GM18517 (cell line): Measurements from ENCODE around the gene EPN1.

Source experiments
- ATAC-seq: cut with Tn5 transposase; IDR thresholded peaks from one replicate; pipeline ENCODE4 v1.9.1; 2021; ENCODE audit warnings: mild to moderate bottlenecking, moderate library complexity; ENCODE audit not compliant: unreplicated experiment

EPN1 gene

DNA sequence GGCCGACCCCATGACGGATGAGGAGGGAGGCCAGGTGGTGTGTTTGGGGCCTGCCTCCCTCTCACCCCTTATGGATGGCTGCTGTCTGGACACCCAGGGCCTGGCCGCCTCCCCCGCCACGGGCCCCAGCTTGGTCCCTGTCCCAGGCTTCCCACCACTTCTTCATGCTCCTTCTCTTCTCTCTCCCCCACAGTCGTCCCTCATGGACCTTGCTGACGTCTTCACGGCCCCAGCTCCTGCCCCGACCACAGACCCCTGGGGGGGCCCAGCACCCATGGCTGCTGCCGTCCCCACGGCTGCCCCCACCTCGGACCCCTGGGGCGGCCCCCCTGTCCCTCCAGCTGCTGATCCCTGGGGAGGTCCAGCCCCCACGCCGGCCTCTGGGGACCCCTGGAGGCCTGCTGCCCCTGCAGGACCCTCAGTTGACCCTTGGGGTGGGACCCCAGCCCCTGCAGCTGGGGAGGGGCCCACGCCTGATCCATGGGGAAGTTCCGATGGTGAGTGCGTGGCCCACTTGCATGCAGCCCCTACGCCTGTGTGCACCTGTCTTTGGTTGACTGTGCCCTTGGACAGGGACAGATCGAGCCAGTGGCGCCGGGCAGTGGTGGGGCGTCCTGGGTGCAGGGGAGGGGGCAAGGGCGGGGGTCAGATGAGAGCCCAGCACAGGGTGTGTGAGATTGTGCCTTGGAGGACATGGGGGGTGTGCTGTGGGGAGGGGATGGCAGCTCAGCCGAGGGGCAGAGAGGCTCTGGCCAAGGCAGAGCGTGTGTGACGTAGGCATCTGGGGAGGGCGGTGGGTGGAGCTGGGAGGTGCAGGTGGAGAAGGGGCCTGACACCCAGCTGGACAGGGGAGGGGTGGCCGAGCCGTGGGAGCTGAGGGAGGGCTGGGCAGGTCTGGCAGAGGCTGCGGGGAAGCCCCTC lies 16.8 kb downstream of the EPN1 start:
- ATAC-seq, result no peak

DNA sequence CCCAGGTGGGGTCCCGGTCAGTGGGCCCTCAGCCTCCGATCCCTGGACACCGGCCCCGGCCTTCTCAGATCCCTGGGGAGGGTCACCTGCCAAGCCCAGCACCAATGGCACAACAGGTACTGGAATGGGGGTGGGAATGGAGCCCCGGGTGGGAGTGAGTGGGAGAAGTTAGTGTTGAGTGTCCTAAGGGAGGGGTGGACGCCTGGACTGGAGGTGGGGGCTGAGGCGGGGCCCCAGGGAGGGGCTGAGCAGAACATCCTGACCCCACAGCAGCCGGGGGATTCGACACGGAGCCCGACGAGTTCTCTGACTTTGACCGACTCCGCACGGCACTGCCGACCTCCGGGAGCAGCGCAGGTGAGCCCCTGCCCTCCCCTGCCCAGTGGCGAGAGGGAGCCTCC lies 17.7 kb downstream of the EPN1 start:
- no peak for ATAC-seq

DNA sequence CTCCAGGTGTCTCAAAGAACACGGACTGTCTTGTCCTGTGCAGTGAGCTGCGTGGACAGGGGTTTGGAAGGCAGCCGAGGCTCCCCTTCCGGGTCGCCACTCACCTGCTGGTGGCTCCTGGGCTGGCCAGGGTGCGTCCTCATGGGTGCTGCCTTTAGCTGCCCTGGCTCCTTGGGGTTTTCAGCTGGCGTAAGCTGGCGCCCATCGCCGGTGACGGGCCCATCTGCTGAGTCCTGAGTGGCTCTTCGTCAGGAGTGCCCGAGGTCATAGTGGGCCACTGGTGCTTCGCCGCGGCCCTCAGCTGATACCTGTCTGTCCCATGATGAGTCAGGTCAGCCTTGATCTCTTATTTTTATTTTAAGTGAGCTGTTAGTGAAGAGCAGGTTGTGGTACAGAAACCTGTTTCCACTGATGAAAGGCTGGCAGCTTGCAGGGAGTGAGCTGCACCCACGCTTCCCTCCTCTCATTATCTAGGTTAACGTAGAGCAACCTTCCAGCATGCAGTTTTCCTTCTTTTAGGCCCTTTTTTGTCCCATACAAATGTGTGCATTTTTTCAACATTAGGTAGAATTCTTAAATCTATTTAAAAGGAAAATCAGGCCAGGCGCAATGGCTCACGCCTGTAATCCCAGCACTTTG lies 18.4 kb downstream of the EPN1 start:
- no peak for ATAC-seq

DNA sequence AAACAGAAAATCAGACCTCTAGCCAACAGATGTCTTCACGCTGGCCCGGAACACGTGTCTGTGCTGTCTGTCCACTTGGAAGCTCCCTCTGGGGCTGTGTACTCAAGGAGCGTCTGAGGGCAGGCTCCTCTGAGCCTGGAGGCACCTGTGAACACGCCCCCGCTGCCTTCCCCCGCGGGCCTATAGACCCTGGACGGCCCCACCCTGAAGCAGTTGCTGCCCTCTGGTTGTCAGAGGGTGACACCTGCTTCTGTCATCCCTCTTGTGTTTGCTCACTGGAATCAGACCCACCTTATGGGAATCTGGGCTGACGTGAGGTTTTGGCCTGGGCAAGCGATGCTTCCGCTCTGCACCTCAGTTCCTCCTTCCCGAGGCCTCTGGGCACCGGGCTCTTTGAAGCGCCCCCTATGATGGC lies 19.2 kb downstream of the EPN1 start:
- no peak for ATAC-seq

DNA sequence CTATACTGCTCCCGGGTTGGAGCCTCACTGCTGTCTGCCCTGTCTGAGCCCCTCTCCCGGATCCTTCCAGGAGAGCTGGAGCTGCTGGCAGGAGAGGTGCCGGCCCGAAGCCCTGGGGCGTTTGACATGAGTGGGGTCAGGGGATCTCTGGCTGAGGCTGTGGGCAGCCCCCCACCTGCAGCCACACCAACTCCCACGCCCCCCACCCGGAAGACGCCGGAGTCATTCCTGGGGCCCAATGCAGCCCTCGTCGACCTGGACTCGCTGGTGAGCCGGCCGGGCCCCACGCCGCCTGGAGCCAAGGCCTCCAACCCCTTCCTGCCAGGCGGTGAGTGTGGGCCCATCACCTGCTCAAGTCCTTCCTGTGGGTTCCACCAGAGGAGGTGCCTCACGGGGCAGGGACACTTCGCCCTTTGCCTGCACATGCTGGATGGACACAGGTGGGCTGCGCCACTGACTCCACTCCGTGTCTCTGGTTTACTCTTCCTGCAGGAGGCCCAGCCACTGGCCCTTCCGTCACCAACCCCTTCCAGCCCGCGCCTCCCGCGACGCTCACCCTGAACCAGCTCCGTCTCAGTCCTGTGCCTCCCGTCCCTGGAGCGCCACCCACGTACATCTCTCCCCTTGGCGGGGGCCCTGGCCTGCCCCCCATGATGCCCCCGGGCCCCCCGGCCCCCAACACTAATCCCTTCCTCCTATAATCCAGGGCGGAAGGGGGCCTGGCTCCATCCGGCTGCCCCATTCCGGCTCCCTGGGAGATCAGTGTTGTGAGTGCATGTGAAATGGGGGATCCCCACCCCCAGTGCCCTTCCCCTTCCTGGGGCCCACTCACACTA lies 19.8 kb downstream of the EPN1 start:
- no peak for ATAC-seq

DNA sequence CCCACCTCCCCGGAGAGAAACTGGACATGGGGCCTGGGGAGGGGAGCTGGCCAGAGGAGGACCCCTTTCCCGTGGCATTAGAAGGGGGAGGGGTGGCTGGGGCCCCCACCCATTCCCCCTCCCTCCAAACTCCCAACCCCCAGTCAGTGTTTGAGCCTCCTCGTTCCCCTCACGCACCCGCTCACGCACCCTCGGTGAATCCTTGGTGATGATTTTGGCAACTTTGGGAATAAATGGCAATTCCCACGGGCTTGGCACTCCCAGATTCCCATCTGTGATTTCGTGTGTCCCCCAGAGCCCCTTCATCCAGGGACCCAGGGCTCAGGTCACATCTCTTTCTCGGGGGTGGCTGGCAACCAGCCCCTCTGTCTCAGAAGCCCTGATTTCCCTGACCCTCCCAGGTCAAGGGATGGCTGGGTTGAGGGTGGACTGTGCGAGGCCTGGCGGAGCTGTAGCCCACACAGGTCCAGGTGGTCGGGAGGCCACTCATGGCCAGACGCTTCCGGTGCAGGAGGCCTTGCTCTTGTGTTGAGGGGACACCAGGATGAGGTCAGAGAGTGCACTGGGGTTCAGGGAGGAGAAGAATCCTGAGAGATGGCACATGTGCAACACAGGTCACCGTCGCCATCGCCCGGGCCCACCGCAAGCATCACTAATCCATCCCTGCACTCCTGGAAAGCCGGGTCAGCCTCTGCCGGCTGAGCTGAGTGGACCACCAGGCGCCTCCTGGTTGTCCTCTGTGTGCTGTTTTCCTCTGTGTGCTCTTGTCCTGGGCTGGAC lies 20.7 kb downstream of the EPN1 start:
- ATAC-seq, result no peak

DNA sequence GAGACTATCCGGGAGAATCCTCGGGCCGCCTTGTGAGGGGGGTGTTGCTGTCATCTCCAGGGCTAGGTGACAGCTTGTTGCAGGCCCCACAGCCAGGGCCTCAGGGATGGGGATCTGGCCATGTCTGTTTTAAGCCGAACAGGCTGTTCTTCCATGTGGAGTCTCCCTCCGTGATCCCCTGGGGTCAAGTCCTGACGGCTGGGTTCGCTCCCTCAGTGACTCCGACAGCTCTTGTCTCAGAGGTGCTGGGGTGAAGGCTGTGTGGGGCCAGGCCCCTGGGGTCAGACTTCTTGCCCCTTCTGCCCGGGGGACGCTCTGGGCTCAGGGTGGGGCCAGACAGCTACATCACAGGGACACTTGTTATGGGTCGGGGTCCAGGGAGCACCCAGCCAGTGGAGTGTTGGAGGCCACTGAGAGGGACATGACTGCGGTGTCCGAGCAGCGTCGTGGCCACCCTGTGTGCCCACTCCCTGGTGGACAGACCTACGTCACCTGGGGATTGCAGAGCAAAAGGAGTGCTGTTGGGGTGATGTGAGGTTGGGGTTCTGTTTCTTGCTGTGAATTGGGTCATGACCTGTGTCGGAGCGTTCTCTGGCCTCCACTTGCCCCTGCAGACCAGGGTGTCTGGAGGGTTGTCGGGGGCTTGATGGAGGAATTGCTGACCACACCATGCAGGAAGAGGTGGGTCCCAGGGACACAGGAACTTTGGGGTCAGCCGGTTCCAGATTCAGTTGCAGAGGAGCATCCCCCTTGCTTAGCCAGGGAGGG lies 21.5 kb downstream of the EPN1 start:
- ATAC-seq, result no peak

DNA sequence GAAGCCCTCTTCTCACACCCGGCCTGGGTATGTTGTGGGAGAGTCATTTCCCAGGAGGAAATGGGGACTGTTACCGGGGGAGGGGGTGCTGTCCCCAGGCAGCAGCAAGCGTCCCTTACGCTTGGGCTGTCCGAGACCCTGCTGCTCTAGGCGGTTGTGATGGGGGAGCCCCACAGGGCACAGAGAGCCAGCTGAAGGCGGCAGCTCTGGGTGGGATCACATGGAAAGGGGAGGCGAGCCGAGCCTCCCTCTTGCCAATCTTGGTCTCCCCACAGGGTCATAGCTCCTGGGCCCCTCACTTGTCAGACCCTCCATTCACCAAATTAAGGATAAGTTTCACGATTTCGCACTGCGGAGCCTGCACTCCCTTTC lies 22.0 kb downstream of the EPN1 start:
- ATAC-seq, result no peak

DNA sequence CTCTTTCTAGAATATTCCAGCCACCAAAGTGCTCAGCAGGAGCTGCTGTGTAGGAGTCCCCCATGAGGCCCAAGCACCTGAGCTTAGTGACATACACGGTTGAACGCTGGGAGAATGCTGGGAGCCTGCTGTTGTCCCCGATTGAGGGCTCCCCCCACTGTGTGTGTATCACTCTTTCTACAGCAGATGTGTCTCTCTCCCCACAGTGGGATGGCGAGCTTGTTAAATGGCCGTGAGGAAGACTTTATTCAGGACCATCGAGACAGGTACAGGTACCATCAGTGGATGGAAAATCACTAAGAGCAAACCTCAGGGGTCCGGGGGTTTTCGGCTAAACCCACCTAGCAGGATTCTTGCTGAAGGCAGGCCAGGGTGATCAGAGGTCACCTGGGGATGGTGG lies 22.7 kb downstream of the EPN1 start:
- ATAC-seq, result no peak

DNA sequence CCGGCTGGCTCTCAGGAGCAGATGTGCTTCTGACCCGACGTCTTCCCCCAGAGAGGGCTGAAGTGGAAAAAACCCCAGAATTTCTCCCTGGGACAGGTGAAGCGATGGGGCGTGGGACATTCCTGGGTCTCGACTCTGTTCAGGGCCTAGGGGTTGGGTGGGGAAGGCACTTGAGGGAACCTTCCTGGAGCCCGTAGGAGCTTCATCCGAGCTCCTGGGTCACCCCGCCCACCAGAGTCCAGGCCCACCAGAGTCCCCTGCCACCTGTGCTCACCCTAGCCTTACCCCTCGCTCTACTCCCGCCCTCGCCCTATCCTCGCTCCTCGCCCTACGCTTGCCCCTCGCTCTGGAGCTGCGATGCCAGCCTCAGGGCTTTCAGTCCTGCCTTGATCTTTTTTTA lies 23.2 kb downstream of the EPN1 start:
- ATAC-seq, result no peak

DNA sequence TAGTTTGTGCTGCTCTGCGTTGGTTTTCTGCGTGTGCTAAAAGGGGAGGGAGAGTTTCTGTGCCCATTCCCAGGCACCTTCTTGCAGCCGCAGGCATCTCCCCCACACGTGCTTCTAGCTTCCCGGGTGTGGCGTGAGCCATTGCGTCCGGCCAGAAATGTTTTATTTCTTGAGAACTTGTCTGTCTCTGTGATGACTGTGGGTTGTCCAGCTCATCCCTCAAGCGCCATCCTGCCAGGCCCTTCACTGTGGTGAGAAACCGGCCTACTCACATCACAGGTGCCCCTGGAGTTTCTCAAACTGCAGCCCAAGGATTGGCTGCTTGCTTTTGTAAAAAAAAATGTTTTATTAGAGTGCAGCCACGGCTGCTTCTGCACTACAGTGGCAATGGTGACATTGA lies 24.2 kb downstream of the EPN1 start:
- ATAC-seq, result no peak

DNA sequence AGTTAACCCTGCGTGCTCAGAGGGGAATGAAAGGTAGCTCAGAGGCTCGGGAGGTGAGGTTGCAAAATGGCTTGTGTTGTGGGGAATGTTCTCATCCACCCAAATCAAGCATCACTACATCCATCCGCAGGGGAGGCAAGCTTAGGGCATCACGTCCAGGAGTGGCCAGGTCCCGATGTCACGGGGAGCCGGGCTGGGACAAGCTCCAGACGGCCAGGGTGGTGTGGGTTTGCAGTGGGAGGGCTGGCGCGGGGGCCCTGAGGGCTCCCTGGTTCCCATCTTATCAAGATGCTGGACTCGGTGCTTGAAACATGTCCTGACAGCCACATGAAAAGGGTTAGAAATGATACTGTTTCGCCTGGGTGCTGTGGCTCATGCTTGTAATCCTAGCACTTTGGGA lies 25.8 kb downstream of the EPN1 start:
- no peak for ATAC-seq

DNA sequence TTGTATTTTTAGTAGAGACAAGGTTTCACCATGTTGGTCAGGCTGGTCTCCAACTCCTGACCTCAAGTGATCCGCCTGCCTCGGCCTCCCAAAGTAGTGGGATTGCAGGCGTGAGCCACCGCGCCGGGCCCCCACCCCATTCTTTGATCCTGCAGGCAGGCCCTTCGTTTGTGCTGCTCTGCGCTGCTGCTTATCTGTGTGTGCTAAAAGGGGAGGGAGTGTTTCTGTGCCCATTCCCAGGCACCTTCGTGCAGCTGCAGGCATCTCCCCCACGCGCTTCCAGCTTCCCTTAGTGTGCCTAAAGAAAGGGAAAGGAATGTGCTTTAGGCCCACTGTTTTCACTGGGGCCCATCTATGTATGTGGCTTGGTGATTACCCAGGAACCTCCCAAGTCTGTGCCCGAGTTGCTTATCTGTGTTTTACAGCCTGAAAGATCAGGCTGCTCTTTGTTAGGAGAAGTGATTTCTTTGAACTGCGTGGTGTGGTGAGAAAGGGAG lies 27.2 kb downstream of the EPN1 start:
- ATAC-seq, result no peak

DNA sequence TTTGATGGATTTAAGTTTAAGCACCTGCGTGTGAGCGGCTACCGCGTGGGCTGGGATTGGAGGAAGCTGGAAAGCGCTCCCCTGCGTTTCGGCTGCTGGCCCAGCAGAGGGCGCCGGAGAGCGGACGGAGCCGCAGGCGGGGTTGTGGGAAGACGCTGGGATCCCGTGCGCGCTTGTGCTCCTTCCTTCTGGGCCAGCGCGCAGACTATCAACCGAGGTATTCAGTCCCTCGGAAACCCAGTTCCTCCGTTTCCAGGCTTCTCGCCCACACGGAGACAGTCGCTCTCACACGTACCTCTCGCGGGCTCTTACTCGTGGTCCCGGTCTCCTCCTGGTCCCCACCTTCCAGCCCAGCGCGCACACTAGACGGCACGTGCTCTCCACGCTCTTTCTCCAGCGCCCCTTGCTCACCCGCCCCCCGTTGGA lies 28.8 kb downstream of the EPN1 start:
- ATAC-seq, result no peak

DNA sequence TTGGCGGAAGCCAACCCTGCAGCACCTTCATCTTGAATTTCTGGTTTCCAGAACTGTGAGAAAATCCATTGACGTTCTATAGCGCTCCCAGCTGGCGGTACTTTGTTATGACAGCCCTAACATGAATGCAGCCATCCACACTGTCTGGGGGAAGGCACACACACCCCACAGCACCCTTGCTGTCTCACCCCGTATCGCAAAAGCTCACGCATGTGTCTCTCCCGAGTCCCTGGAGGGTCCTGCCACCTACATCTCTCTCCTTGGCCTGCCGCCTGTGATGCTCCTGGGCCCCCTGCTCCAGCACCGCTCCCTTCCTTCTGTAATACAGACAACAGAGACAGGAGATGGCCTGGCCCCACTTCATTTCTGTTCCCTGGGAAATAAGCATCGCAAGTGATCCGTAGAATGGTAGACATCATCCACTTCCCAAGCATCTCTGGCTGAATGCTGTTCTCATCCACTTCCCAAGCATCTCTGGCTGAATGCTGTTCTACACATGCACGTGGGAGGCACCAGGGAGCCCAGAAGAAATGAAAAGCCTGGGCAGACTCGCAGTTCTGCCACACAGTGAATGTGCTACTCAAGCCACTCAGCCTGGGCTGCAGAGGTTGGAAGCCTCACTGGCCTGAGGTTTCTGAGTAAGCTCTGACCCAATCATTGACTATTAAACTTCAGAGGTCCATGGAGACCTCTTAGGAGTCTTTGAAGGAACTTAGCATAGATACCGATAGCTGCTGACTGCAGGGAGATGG lies 29.6 kb downstream of the EPN1 start:
- no peak for ATAC-seq

DNA sequence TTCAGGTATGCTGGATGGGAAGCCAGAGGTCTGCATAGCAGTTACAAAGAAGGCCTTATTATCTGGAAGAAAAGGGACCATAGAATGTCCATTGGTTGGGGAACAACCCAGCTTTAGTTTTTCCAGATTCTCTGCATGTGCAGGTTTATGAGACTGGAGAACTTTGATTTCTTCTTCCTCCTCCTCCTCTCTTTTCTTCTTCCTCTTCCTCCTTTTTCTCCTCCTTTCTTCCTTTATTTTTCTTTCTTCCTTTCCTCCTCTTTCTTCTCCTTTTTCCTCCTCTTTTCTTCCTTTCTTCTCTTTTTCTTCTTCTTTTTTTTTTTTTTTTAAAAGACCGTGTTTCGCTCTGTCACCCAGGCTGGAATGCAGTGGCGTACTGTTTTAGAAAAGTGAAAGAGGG lies 30.9 kb downstream of the EPN1 start:
- ATAC-seq, result no peak

DNA sequence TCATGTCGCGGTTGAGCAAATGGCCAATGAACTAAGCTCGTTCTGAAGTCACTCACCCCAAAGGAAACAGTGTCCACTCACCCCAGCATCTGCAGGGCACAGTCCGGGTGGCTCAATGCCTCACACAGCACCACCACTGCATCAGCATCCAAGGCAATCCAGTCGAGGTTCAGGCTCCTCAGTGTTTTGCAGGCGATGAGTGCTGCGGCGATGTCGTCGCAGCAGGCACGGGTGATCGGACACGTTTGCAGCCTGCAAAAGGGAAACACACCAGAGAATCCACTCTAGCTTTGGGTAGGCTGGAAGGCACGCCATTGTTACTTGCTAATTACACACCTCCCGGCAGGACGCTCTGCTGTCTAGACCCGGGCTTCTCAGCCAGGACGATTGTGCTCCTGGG lies 36.7 kb downstream of the EPN1 start:
- no peak for ATAC-seq

DNA sequence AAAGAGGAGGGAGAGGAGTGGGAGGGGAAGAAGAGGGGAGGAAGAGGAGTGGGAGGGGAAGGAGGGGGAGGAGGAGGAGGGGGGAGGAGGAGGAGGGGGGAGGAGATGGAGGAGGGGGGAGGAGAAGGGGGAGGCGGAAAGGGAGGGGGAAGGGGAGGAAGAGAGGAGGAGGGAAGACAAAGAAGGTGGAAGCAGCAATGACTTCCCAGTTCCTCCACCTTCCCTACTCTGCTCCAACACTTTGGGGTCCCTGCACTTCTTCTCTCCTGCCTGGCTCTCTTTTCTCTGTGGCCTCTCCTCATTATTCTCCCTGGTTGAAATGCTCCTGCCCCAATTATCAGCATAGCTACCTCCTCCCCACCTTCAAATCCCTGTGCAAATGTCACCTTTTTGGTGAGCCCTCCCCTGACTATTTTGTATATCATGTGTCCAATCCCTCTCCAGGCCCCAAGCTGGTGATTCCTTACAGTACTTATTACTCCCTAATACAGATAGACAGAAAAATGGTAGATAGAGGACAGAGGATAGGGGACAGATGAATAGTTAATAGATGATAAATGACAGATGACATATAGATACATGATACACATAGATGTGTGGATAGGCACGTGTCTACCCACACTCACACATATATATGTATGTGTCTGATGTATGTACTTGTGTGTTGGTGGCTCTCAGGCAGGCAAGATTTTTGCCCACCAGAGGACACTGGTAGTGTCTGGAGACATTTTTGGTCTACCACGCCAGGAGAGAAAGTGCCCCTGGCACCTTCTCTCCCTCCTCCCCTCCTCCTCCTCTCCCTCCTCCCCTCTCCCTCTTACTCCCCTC lies 38.0 kb downstream of the EPN1 start:
- no peak for ATAC-seq
